ENCODE results near the gene BCL2L12. TPM values are rescaled to one million over a fixed set of nuclear protein-coding genes. Genes with fewer than 3 reads are reported as not detected.

BCL2L12 gene
- polyA plus RNA-seq, 1 of the 3 experiments (the other 2 are of a cell fraction), result 27.9 TPM

DNA sequence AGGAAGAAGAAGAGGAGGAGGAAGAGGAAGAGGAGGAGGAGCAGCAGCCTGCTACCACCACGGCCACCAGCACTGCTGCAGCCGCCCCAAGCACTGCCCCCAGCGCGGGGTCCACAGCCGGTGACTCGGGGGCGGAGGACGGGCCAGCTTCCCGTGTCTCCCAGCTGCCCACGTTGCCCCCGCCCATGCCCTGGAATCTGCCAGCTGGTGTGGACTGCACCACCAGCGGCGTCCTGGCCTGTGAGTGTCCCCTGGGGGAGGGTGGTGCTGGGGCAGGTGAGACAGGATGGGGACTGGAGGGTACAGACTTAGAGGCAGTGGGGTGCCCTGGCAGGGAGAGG, 12.3 kb upstream of the BCL2L12 start:
- Histone ChIP-seq H3K4me1 (ENCODE audit: control insufficient read depth in 1 of 2, insufficient read depth in 2 of 2, low read depth in 1 of 2, low read length in 1 of 2) (no peaks in the 10 kb centered on the region), H3K9me3 (no peaks in the 10 kb centered on the region), H3K9me2 (no peaks in the 10 kb centered on the region), H3K9ac (no peak overlapping the region), H3K36me3 (replicated peaks in 1 of 2; ENCODE audit: control insufficient read depth in 1 of 2, insufficient read depth in 2 of 2, low read length in 1 of 2) (peaks cover 14 to 70% of the 10 kb centered on the region in 2 experiments), H2AFZ (ENCODE audit: low read depth) (no peak overlapping the region), H3K4me2 (no peak overlapping the region), H3K27ac (ENCODE audit: low read depth in 2 of 2, low read length in 1 of 2) (no peak overlapping the region), H3K79me2 (ENCODE audit: insufficient read depth) (peaks cover 22% of the 10 kb centered on the region), H3F3A (replicated peaks; ENCODE audit: insufficient read depth) (no peaks in the 10 kb centered on the region), H4K20me1 (ENCODE audit: insufficient read depth) (0 out of 2 replicates have a peak, but pooled peaks cover 10% of the 10 kb centered on the region), H3K27me3 (ENCODE audit: insufficient read depth) (no peaks in the 10 kb centered on the region), H3K4me3 (ENCODE audit: low read depth in 2 of 2, low read length in 1 of 2) (no peak overlapping the region)
- TF ChIP-seq, protein P1, sequence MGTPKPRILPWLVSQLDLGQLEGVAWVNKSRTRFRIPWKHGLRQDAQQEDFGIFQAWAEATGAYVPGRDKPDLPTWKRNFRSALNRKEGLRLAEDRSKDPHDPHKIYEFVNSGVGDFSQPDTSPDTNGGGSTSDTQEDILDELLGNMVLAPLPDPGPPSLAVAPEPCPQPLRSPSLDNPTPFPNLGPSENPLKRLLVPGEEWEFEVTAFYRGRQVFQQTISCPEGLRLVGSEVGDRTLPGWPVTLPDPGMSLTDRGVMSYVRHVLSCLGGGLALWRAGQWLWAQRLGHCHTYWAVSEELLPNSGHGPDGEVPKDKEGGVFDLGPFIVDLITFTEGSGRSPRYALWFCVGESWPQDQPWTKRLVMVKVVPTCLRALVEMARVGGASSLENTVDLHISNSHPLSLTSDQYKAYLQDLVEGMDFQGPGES (IDR thresholded peaks at IDR 0.05; ENCODE audit: low read depth, low read length), result no peak
- TF ChIP-seq POLR2AphosphoS5 (IDR thresholded peaks at IDR 0.05; ENCODE audit: low read depth, low read length) (no peak), GATA2 (CRISPR knock-in tag; IDR thresholded peaks at IDR 0.05) (no peak), EP300 (IDR thresholded peaks at IDR 0.05; ENCODE audit: borderline replicate concordance in 1 of 2, low read depth in 1 of 2, low read length in 1 of 2) (no peak), YY1 (IDR thresholded peaks at IDR 0.05; ENCODE audit: low read depth) (no peak), NFIC (IDR thresholded peaks at IDR 0.05; ENCODE audit: borderline replicate concordance) (no peak), TCF12 (IDR thresholded peaks at IDR 0.05) (no peak), CHD2 (IDR thresholded peaks at IDR 0.05; ENCODE audit: low read length, partially characterized antibody) (no peak)
- DNase-seq, result no peak
- 96% methylated on average over 13 of the region's 13 CpGs for WGBS (ENCODE audit: low lambda C conversion rate)
- ChIA-PET CTCF (interaction anchor here (5.5 kb wide), 1 partner anchor 19 kb away, joined by 26 read pairs; no protein-coding TSS in a partner anchor), POLR2A (no interaction called here)

DNA sequence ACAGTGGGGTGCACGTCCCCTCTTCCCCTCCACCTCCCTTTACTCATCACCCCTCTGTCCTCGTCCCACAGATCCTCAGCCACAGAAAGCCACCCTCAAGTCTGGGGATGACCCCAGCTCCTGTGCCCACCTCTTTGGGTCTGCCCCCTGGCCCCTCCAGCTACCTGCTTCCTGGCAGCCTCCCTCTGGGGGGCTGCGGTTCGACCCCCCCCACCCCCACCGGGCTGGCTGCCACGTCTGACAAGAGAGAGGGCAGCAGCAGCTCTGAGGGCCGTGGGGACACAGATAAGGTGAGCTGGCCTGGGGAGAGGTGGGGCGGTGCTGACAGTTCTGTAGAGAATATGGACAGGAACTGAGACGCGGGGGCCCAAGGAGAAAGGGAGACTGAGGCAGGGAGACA, 11.2 kb upstream of the BCL2L12 start:
- Histone ChIP-seq H3K4me2 (no peak overlapping the region), H3K9me3 (no peaks in the 10 kb centered on the region), H3K4me1 (ENCODE audit: control insufficient read depth in 1 of 2, insufficient read depth in 2 of 2, low read depth in 1 of 2, low read length in 1 of 2) (no peaks in the 10 kb centered on the region), H3K27me3 (ENCODE audit: insufficient read depth) (no peaks in the 10 kb centered on the region), H3K27ac (ENCODE audit: low read depth in 2 of 2, low read length in 1 of 2) (no peak overlapping the region), H3K4me3 (ENCODE audit: low read depth in 2 of 2, low read length in 1 of 2) (no peak overlapping the region), H3K36me3 (replicated peaks in 1 of 2; ENCODE audit: control insufficient read depth in 1 of 2, insufficient read depth in 2 of 2, low read length in 1 of 2) (peaks cover 13 to 76% of the 10 kb centered on the region in 2 experiments), H3K9ac (no peak overlapping the region), H3K9me2 (no peaks in the 10 kb centered on the region), H3F3A (replicated peaks; ENCODE audit: insufficient read depth) (no peaks in the 10 kb centered on the region), H2AFZ (ENCODE audit: low read depth) (no peak overlapping the region), H3K79me2 (ENCODE audit: insufficient read depth) (peaks cover 10% of the 10 kb centered on the region; the same call in 1 of the 2 replicates), H4K20me1 (ENCODE audit: insufficient read depth) (0 out of 2 replicates have a peak, but pooled peaks cover 10% of the 10 kb centered on the region)
- ChIA-PET POLR2A (interaction anchor here (2.1 kb wide), 1 partner anchor 10 kb away, joined by 6 read pairs; no protein-coding TSS in a partner anchor), CTCF (interaction anchor here (1.0 to 5.5 kb wide), 3 partner anchors 11 to 84 kb away, joined by 3 to 26 read pairs (median 4); no protein-coding TSS in a partner anchor)
- WGBS (ENCODE audit: low lambda C conversion rate), result 96% methylated on average over 10 of the region's 10 CpGs
- no peak for TF ChIP-seq ELF1 (IDR thresholded peaks at IDR 0.05)
- no peak for TF ChIP-seq EZH2phosphoT487 (IDR thresholded peaks at IDR 0.05; ENCODE audit: borderline replicate concordance, low read depth)
- TF ChIP-seq FOXJ3 (CRISPR knock-in tag; IDR thresholded peaks at IDR 0.05), result no peak
- no peak for TF ChIP-seq GABPA (IDR thresholded peaks at IDR 0.05; ENCODE audit: low read depth)
- no peak for TF ChIP-seq SIN3A (IDR thresholded peaks at IDR 0.05; ENCODE audit: borderline replicate concordance, low read depth, low read length)
- TF ChIP-seq, protein P2, sequence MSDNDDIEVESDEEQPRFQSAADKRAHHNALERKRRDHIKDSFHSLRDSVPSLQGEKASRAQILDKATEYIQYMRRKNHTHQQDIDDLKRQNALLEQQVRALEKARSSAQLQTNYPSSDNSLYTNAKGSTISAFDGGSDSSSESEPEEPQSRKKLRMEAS (IDR thresholded peaks at IDR 0.05; ENCODE audit: low read depth), result no peak
- no peak for TF ChIP-seq RXRA (IDR thresholded peaks at IDR 0.05; ENCODE audit: borderline replicate concordance, low read depth)
- no peak for DNase-seq
